ENCODE data around the gene EYS. TPM values are rescaled to one million over a fixed set of nuclear protein-coding genes. Genes with fewer than 3 reads are reported as not detected.

EYS gene
- total RNA-seq, 5 donors from 2014 or later (not counting 1 experiment from before 2014, with no cell fraction given), result not detected

GRCh38 chr6:64197246-64197645 is 1509.8 kb downstream of the EYS start:
- no peak for DNase-seq
- Mint-ChIP-seq H3K4me3 (no peak overlapping the region), H3K4me1 (no peaks in the 10 kb centered on the region), H3K27ac (no peak overlapping the region), H3K27me3 (no peaks in the 10 kb centered on the region), H3K9me3 (peaks cover 0 to 8% (median 3%) of the 10 kb centered on the region in 3 donors), H3K36me3 (no peaks in the 10 kb centered on the region)
- H3K27me3 ChIP-seq (replicated peaks in 1 of 2; ENCODE audit: control insufficient read depth in 2 of 2, extremely low read depth in 1 of 2, insufficient read depth in 2 of 2, low read length in 1 of 2), result no peaks in the 10 kb centered on the region
- no CpG with 5 or more reads among the region's 1 CpG for WGBS (ENCODE audit: insufficient coverage)
- H3K9me3 ChIP-seq, result no peaks in the 10 kb centered on the region
- no peak overlapping the region for H3K4me3 ChIP-seq (ENCODE audit: control insufficient read depth in 1 of 2, extremely low read depth in 1 of 2, low read length in 1 of 2)
- ATAC-seq (replicated peaks in 1 of 4), result no peak
- H3K27ac ChIP-seq (ENCODE audit: low read length), result no peak overlapping the region
- no peaks in the 10 kb centered on the region for H3K36me3 ChIP-seq (ENCODE audit: control insufficient read depth in 2 of 2, extremely low read depth in 1 of 2, insufficient read depth in 1 of 2, low read length in 1 of 2)
- ChIA-PET CTCF (no interaction called here), POLR2A (interaction anchor here in 1 of 2 donors (0.7 kb wide), 1 partner anchor 31 kb away, joined by 3 read pairs; no protein-coding TSS in a partner anchor)
- no peaks in the 10 kb centered on the region for H3K4me1 ChIP-seq (ENCODE audit: control insufficient read depth in 1 of 2, extremely low read depth in 1 of 2, insufficient read depth in 2 of 2, low read length in 2 of 2)

GRCh38 chr6:64186592-64186991 is 1520.4 kb downstream of the EYS start:
- no CpG with 5 or more reads among the region's 8 CpGs for WGBS (ENCODE audit: insufficient coverage)
- Mint-ChIP-seq H3K36me3 (no peaks in the 10 kb centered on the region), H3K27me3 (no peaks in the 10 kb centered on the region), H3K4me1 (no peaks in the 10 kb centered on the region), H3K4me3 (no peak overlapping the region), H3K27ac (no peak overlapping the region), H3K9me3 (peaks cover 10 to 14% (median 11%) of the 10 kb centered on the region in 3 donors)
- CTCF ChIA-PET, result no interaction called here
- no peaks in the 10 kb centered on the region for H3K9me3 ChIP-seq
- POLR2A ChIA-PET, result no interaction called here
- DNase-seq (no peak), ATAC-seq (replicated peaks in 1 of 4) (no peak)
- no peaks in the 10 kb centered on the region for H3K4me1 ChIP-seq (ENCODE audit: control insufficient read depth in 1 of 2, extremely low read depth in 1 of 2, insufficient read depth in 2 of 2, low read length in 2 of 2)
- H3K27ac ChIP-seq (ENCODE audit: low read length), result no peak overlapping the region
- H3K4me3 ChIP-seq (ENCODE audit: control insufficient read depth in 1 of 2, extremely low read depth in 1 of 2, low read length in 1 of 2), result no peak overlapping the region
- H3K36me3 ChIP-seq (ENCODE audit: control insufficient read depth in 2 of 2, extremely low read depth in 1 of 2, insufficient read depth in 1 of 2, low read length in 1 of 2), result no peaks in the 10 kb centered on the region
- H3K27me3 ChIP-seq (replicated peaks in 1 of 2; ENCODE audit: control insufficient read depth in 2 of 2, extremely low read depth in 1 of 2, insufficient read depth in 2 of 2, low read length in 1 of 2), result no peaks in the 10 kb centered on the region

- ChIA-PET POLR2A (no interaction called here), CTCF (no interaction called here)
- no peaks in the 10 kb centered on the region for H3K4me1 Mint-ChIP-seq
These were observed 1521.4 kb downstream of the EYS start for GRCh38 chr6:64185621-64186020.

GRCh38 chr6:64175296-64175695 is 1531.7 kb downstream of the EYS start:
- no peaks in the 10 kb centered on the region for H3K36me3 ChIP-seq (ENCODE audit: control insufficient read depth in 2 of 2, extremely low read depth in 1 of 2, insufficient read depth in 1 of 2, low read length in 1 of 2)
- no peaks in the 10 kb centered on the region for H3K27me3 ChIP-seq (replicated peaks in 1 of 2; ENCODE audit: control insufficient read depth in 2 of 2, extremely low read depth in 1 of 2, insufficient read depth in 2 of 2, low read length in 1 of 2)
- no peak overlapping the region for H3K27ac ChIP-seq (ENCODE audit: low read length)
- DNase-seq (no peak), ATAC-seq (replicated peaks in 1 of 4) (no peak)
- H3K4me1 Mint-ChIP-seq, result no peaks in the 10 kb centered on the region
- no peaks in the 10 kb centered on the region for H3K9me3 ChIP-seq
- peaks cover 3 to 12% (median 9%) of the 10 kb centered on the region in 3 donors for H3K9me3 Mint-ChIP-seq
- no peaks in the 10 kb centered on the region for H3K36me3 Mint-ChIP-seq
- no peaks in the 10 kb centered on the region for H3K27me3 Mint-ChIP-seq
- POLR2A ChIA-PET, result no interaction called here
- H3K4me3 Mint-ChIP-seq, result no peak overlapping the region
- H3K27ac Mint-ChIP-seq, result no peak overlapping the region
- WGBS (ENCODE audit: insufficient coverage), result 39% methylated on average over 3 of the region's 5 CpGs
- no peak overlapping the region for H3K4me3 ChIP-seq (ENCODE audit: control insufficient read depth in 1 of 2, extremely low read depth in 1 of 2, low read length in 1 of 2)
- CTCF ChIA-PET, result no interaction called here
- H3K4me1 ChIP-seq (ENCODE audit: control insufficient read depth in 1 of 2, extremely low read depth in 1 of 2, insufficient read depth in 2 of 2, low read length in 2 of 2), result no peaks in the 10 kb centered on the region

More at GRCh38 chr6:64185621-64186020, 1521.4 kb downstream of the EYS start:
- no peak for DNase-seq
- no peak overlapping the region for H3K27ac ChIP-seq (ENCODE audit: low read length)
- H3K27me3 ChIP-seq (replicated peaks in 1 of 2; ENCODE audit: control insufficient read depth in 2 of 2, extremely low read depth in 1 of 2, insufficient read depth in 2 of 2, low read length in 1 of 2), result no peaks in the 10 kb centered on the region
- no peak overlapping the region for H3K4me3 ChIP-seq (ENCODE audit: control insufficient read depth in 1 of 2, extremely low read depth in 1 of 2, low read length in 1 of 2)
- no peaks in the 10 kb centered on the region for H3K27me3 Mint-ChIP-seq
- no peaks in the 10 kb centered on the region for H3K4me1 ChIP-seq (ENCODE audit: control insufficient read depth in 1 of 2, extremely low read depth in 1 of 2, insufficient read depth in 2 of 2, low read length in 2 of 2)
- H3K9me3 ChIP-seq, result no peaks in the 10 kb centered on the region
- H3K4me3 Mint-ChIP-seq, result no peak overlapping the region
- ATAC-seq (replicated peaks in 1 of 4), result no peak
- no peaks in the 10 kb centered on the region for H3K36me3 ChIP-seq (ENCODE audit: control insufficient read depth in 2 of 2, extremely low read depth in 1 of 2, insufficient read depth in 1 of 2, low read length in 1 of 2)
- no peaks in the 10 kb centered on the region for H3K36me3 Mint-ChIP-seq
- H3K9me3 Mint-ChIP-seq, result peaks cover 10 to 14% (median 11%) of the 10 kb centered on the region in 3 donors
- H3K27ac Mint-ChIP-seq, result no peak overlapping the region
- WGBS (ENCODE audit: insufficient coverage), result 100% methylated on average over 1 of the region's 5 CpGs

GRCh38 chr6:64170316-64170715 is 1536.7 kb downstream of the EYS start:
- Histone ChIP-seq H3K4me1 (ENCODE audit: control insufficient read depth in 1 of 2, extremely low read depth in 1 of 2, insufficient read depth in 2 of 2, low read length in 2 of 2) (no peaks in the 10 kb centered on the region), H3K27me3 (replicated peaks in 1 of 2; ENCODE audit: control insufficient read depth in 2 of 2, extremely low read depth in 1 of 2, insufficient read depth in 2 of 2, low read length in 1 of 2) (no peaks in the 10 kb centered on the region), H3K27ac (ENCODE audit: low read length) (no peak overlapping the region), H3K36me3 (ENCODE audit: control insufficient read depth in 2 of 2, extremely low read depth in 1 of 2, insufficient read depth in 1 of 2, low read length in 1 of 2) (no peaks in the 10 kb centered on the region), H3K4me3 (ENCODE audit: control insufficient read depth in 1 of 2, extremely low read depth in 1 of 2, low read length in 1 of 2) (no peak overlapping the region), H3K9me3 (no peaks in the 10 kb centered on the region)
- no peaks in the 10 kb centered on the region for H3K36me3 Mint-ChIP-seq
- H3K9me3 Mint-ChIP-seq, result peaks cover 0 to 9% (median 4%) of the 10 kb centered on the region in 3 donors
- H3K4me1 Mint-ChIP-seq, result no peaks in the 10 kb centered on the region
- DNase-seq (no peak), ATAC-seq (replicated peaks in 1 of 4) (no peak)
- ChIA-PET POLR2A (no interaction called here), CTCF (no interaction called here)
- H3K4me3 Mint-ChIP-seq, result no peak overlapping the region
- WGBS (ENCODE audit: insufficient coverage), result 25% methylated on average over 1 of the region's 3 CpGs
- no peaks in the 10 kb centered on the region for H3K27me3 Mint-ChIP-seq
- H3K27ac Mint-ChIP-seq, result no peak overlapping the region

GRCh38 chr6:64160486-64160885 is 1546.5 kb downstream of the EYS start:
- no peaks in the 10 kb centered on the region for H3K36me3 Mint-ChIP-seq
- no peaks in the 10 kb centered on the region for H3K27me3 Mint-ChIP-seq
- CTCF ChIA-PET, result no interaction called here
- H3K27ac Mint-ChIP-seq, result no peak overlapping the region
- no peaks in the 10 kb centered on the region for H3K9me3 ChIP-seq
- no peaks in the 10 kb centered on the region for H3K36me3 ChIP-seq (ENCODE audit: control insufficient read depth in 2 of 2, extremely low read depth in 1 of 2, insufficient read depth in 1 of 2, low read length in 1 of 2)
- no peaks in the 10 kb centered on the region for H3K4me1 Mint-ChIP-seq
- no peaks in the 10 kb centered on the region for H3K27me3 ChIP-seq (replicated peaks in 1 of 2; ENCODE audit: control insufficient read depth in 2 of 2, extremely low read depth in 1 of 2, insufficient read depth in 2 of 2, low read length in 1 of 2)
- ATAC-seq (replicated peaks in 1 of 4), result no peak
- no peak for DNase-seq
- H3K4me3 ChIP-seq (ENCODE audit: control insufficient read depth in 1 of 2, extremely low read depth in 1 of 2, low read length in 1 of 2), result no peak overlapping the region
- POLR2A ChIA-PET, result no interaction called here
- WGBS (ENCODE audit: insufficient coverage), result no CpG with 5 or more reads among the region's 1 CpG
- H3K4me3 Mint-ChIP-seq, result no peak overlapping the region
- H3K4me1 ChIP-seq (ENCODE audit: control insufficient read depth in 1 of 2, extremely low read depth in 1 of 2, insufficient read depth in 2 of 2, low read length in 2 of 2), result no peaks in the 10 kb centered on the region
- H3K9me3 Mint-ChIP-seq, result peaks cover 0 to 5% (median 5%) of the 10 kb centered on the region in 3 donors
- H3K27ac ChIP-seq (ENCODE audit: low read length), result no peak overlapping the region

GRCh38 chr6:64155063-64155462 is 1552.0 kb downstream of the EYS start:
- Histone ChIP-seq H3K27ac (ENCODE audit: low read length) (no peak overlapping the region), H3K4me3 (ENCODE audit: control insufficient read depth in 1 of 2, extremely low read depth in 1 of 2, low read length in 1 of 2) (no peak overlapping the region), H3K9me3 (no peaks in the 10 kb centered on the region), H3K27me3 (replicated peaks in 1 of 2; ENCODE audit: control insufficient read depth in 2 of 2, extremely low read depth in 1 of 2, insufficient read depth in 2 of 2, low read length in 1 of 2) (no peaks in the 10 kb centered on the region), H3K36me3 (ENCODE audit: control insufficient read depth in 2 of 2, extremely low read depth in 1 of 2, insufficient read depth in 1 of 2, low read length in 1 of 2) (no peaks in the 10 kb centered on the region), H3K4me1 (ENCODE audit: control insufficient read depth in 1 of 2, extremely low read depth in 1 of 2, insufficient read depth in 2 of 2, low read length in 2 of 2) (no peaks in the 10 kb centered on the region)
- no peak for DNase-seq
- no peak overlapping the region for H3K27ac Mint-ChIP-seq
- H3K4me3 Mint-ChIP-seq, result no peak overlapping the region
- H3K9me3 Mint-ChIP-seq, result peaks cover 0 to 12% (median 0%) of the 10 kb centered on the region in 3 donors
- no peaks in the 10 kb centered on the region for H3K36me3 Mint-ChIP-seq
- no peaks in the 10 kb centered on the region for H3K27me3 Mint-ChIP-seq
- CTCF ChIA-PET, result no interaction called here
- 38% methylated on average over 1 of the region's 2 CpGs for WGBS (ENCODE audit: insufficient coverage)
- no peak for ATAC-seq (replicated peaks in 1 of 4)
- H3K4me1 Mint-ChIP-seq, result no peaks in the 10 kb centered on the region
- POLR2A ChIA-PET, result no interaction called here
